Thyroid gland (tissue), 4 donors: ENCODE measurements around the gene IL12A.

Source experiments
- CTCF ChIP-seq, 6 experiments: fragments of 200-600 bp in 3 of 6; fragments of 450-650 bp in 3 of 6; sonication (generic) in 3 of 6; IDR thresholded peaks; one replicate each; pipeline ENCODE4 v1.5.1; 2016 to 2019; ENCODE audit warnings: antibody characterized with exemption in 6 of 6, mild to moderate bottlenecking in 2 of 6, inconsistent platforms in 1 of 6, moderate library complexity in 1 of 6
- POLR2A ChIP-seq, 2 donors: fragments of 450-650 bp; IDR thresholded peaks; one replicate each; pipeline ENCODE4 v1.6.1; 2017; ENCODE audit warnings: antibody characterized with exemption in 2 of 2, mild to moderate bottlenecking in 2 of 2, moderate library complexity in 1 of 2

GRCh38 chr3:159947220-159947619, 41.4 kb upstream of the IL12A start:
- TF ChIP-seq CTCF (IDR thresholded peaks at IDR 0.05) = no peak
- no peak for TF ChIP-seq POLR2A (IDR thresholded peaks at IDR 0.05)
